SK-N-SH treated with all-trans-retinoic acid at 6 μM for 48 hours (cell line): ENCODE results near the gene C12orf60.

ENCODE experiments used
- BACH2 ChIP-seq: fragments of 250-450 bp; sonication (Bioruptor Pico); IDR thresholded peaks from 2 replicates; pipeline ENCODE4 v1.9.0; 2021; ENCODE audit warnings: mild to moderate bottlenecking, borderline replicate concordance
- CSDC2 ChIP-seq: fragments of 250-450 bp; sonication (Bioruptor Pico); IDR thresholded peaks from 2 replicates; pipeline ENCODE4 v1.5.0; 2020; ENCODE audit warnings: mild to moderate bottlenecking, moderate library complexity
- TOX ChIP-seq: fragments of 250-450 bp; sonication (Bioruptor Pico); IDR thresholded peaks from 2 replicates; pipeline ENCODE4 v1.8.0; 2021; ENCODE audit warnings: mild to moderate bottlenecking, moderate library complexity, borderline replicate concordance
- ZC3H10 ChIP-seq: fragments of 250-450 bp; sonication (Bioruptor Pico); IDR thresholded peaks from 2 replicates; pipeline ENCODE4 v1.5.1; 2021; ENCODE audit warnings: mild to moderate bottlenecking, moderate library complexity
- ZFP30 ChIP-seq: fragments of 450-650 bp; formaldehyde crosslinking; IDR thresholded peaks from 2 replicates; pipeline ENCODE4 v1.5.0; 2022; ENCODE audit warnings: mild to moderate bottlenecking, moderate library complexity

DNA sequence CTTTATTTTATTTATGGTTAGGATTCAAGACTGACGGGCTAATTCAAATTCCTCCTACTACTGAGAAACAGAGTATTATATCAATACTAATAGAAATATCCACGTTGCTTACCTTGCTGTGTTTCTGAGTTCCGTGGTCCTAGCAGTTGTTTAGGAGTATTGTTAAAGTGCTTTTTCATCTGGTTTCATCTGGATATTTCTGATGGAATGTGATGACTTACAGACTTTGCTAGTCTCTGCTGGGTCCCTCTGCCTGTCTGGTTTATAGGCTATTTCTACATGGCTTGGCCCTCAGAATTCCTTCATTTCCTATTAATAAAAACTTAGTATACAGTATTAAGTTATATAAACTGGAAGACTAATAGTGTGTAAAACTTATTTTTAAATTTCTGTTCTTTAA is 10.5 kb downstream of the C12orf60 start, which contains the start of gene SMCO3:
- TF ChIP-seq ZFP30 (no peak), ZC3H10 (no peak), BACH2 (CRISPR knock-in tag) (no peak), CSDC2 (no peak), TOX (no peak)
